ENCODE results near the gene MITF. TPM values are rescaled to one million over a fixed set of nuclear protein-coding genes. Genes with fewer than 3 reads are reported as not detected.

Gene MITF
- total RNA-seq, 4 donors from 2014 or later: 19.4 to 35.3 (median 21.7) TPM

GRCh38 chr3:69921651-69922050 lies 182.4 kb downstream of the MITF start:
- WGBS: 90% methylated on average over 6 of the region's 6 CpGs

GRCh38 chr3:69922521-69923000 lies 183.3 kb downstream of the MITF start:
- Histone ChIP-seq H3K27me3 (no peaks in the 10 kb centered on the region), H3K27ac (no peak overlapping the region), H3K4me3 (no peak overlapping the region), H3K9me3 (no peaks in the 10 kb centered on the region), H3K36me3 (no peaks in the 10 kb centered on the region), H3K4me1 (no peaks in the 10 kb centered on the region)
- TF ChIP-seq CTCF (IDR thresholded peaks at IDR 0.05) (no peak), POLR2A (IDR thresholded peaks at IDR 0.05) (no peak), POLR2AphosphoS5 (IDR thresholded peaks at IDR 0.05) (no peak), EP300 (IDR thresholded peaks at IDR 0.05) (no peak)
- no peak for DNase-seq (ENCODE audit: low spot score in 2 of 2)
- 85% methylated on average over 4 of the region's 4 CpGs for WGBS

More at GRCh38 chr3:69921651-69922050, 182.4 kb downstream of the MITF start:
- no peak for TF ChIP-seq EP300 (IDR thresholded peaks at IDR 0.05)
- TF ChIP-seq POLR2AphosphoS5 (IDR thresholded peaks at IDR 0.05): no peak
- no peak for TF ChIP-seq POLR2A (IDR thresholded peaks at IDR 0.05)
- no peak for TF ChIP-seq CTCF (IDR thresholded peaks at IDR 0.05)
- H3K4me1 ChIP-seq: no peaks in the 10 kb centered on the region
- no peaks in the 10 kb centered on the region for H3K36me3 ChIP-seq
- no peak overlapping the region for H3K4me3 ChIP-seq
- no peak for DNase-seq (ENCODE audit: low spot score in 2 of 2)
- no peak overlapping the region for H3K27ac ChIP-seq
- H3K9me3 ChIP-seq: no peaks in the 10 kb centered on the region
- H3K27me3 ChIP-seq: no peaks in the 10 kb centered on the region

- DNase-seq (ENCODE audit: low spot score in 2 of 2): no peak
- Histone ChIP-seq H3K9me3 (no peaks in the 10 kb centered on the region), H3K36me3 (no peaks in the 10 kb centered on the region), H3K27ac (no peak overlapping the region), H3K27me3 (no peaks in the 10 kb centered on the region), H3K4me3 (no peak overlapping the region), H3K4me1 (peaks cover 6% of the 10 kb centered on the region)
- TF ChIP-seq POLR2A (IDR thresholded peaks at IDR 0.05) (no peak), EP300 (IDR thresholded peaks at IDR 0.05) (no peak), POLR2AphosphoS5 (IDR thresholded peaks at IDR 0.05) (no peak), CTCF (IDR thresholded peaks at IDR 0.05) (no peak)
Measured at GRCh38 chr3:69925506-69925905, 186.2 kb downstream of the MITF start.

GRCh38 chr3:69926385-69926784 lies 187.1 kb downstream of the MITF start:
- Histone ChIP-seq H3K9me3 (no peaks in the 10 kb centered on the region), H3K4me3 (no peak overlapping the region), H3K27ac (no peak overlapping the region), H3K4me1 (peaks cover 8% of the 10 kb centered on the region), H3K27me3 (no peaks in the 10 kb centered on the region), H3K36me3 (no peaks in the 10 kb centered on the region)
- 83% methylated on average over 8 of the region's 8 CpGs for WGBS
- DNase-seq (ENCODE audit: low spot score in 2 of 2): no peak
- TF ChIP-seq EP300 (IDR thresholded peaks at IDR 0.05) (no peak), POLR2A (IDR thresholded peaks at IDR 0.05) (no peak), POLR2AphosphoS5 (IDR thresholded peaks at IDR 0.05) (no peak), CTCF (IDR thresholded peaks at IDR 0.05) (no peak)

GRCh38 chr3:69927571-69927970 lies 188.3 kb downstream of the MITF start:
- no peak overlapping the region for H3K27ac ChIP-seq
- no peaks in the 10 kb centered on the region for H3K27me3 ChIP-seq
- H3K4me3 ChIP-seq: no peak overlapping the region
- no peaks in the 10 kb centered on the region for H3K9me3 ChIP-seq
- no peak for DNase-seq (ENCODE audit: low spot score in 2 of 2)
- H3K4me1 ChIP-seq: peaks cover 8% of the 10 kb centered on the region
- TF ChIP-seq POLR2AphosphoS5 (IDR thresholded peaks at IDR 0.05) (no peak), POLR2A (IDR thresholded peaks at IDR 0.05) (no peak), CTCF (IDR thresholded peaks at IDR 0.05) (no peak), EP300 (IDR thresholded peaks at IDR 0.05) (no peak)
- no peaks in the 10 kb centered on the region for H3K36me3 ChIP-seq

Data from suprapubic skin (tissue), 4 donors.